Tongue (tissue), 2 donors: ENCODE measurements around the gene GTF2I. TPM values are rescaled to one million over a fixed set of nuclear protein-coding genes. Genes with fewer than 3 reads are reported as not detected.
"Not testable (repeated sequence)": the region's sequence is repeated elsewhere in the genome, so short reads cannot be mapped to it uniquely, and the experiment has no call there.

Source experiments
- DNase-seq: peaks from one replicate; pipeline ENCODE4 v3.0.0-alpha.2; 2015
- total RNA-seq: library from RNA; depleted of rRNA; stranded (reverse); fragments of >200 nt; gene quantifications from one replicate; pipeline ENCODE4 v1.2.3, GENCODE V29; 2014

Gene GTF2I
- total RNA-seq, 1 donor from 2014 or later: 167 TPM

- peak; percentile 99 for DNase-seq
Measured at GRCh38 chr7:74656837-74657691, 454 bp upstream of the GTF2I start.

- DNase-seq: peak; percentile 97
Measured at GRCh38 chr7:74658178-74659004, 873 bp downstream of the GTF2I start.

GRCh38 chr7:74660202-74660601 is 2.7 kb downstream of the GTF2I start:
- DNase-seq: not testable (repeated sequence)

GRCh38 chr7:74661836-74662794 is 4.6 kb downstream of the GTF2I start:
- DNase-seq: not testable (repeated sequence)

- DNase-seq: no peak
Measured at GRCh38 chr7:74665296-74665938, 7.9 kb downstream of the GTF2I start.

GRCh38 chr7:74667013-74667412 is 9.5 kb downstream of the GTF2I start:
- DNase-seq: not testable (repeated sequence)

- DNase-seq: not testable (repeated sequence)
Measured at GRCh38 chr7:74667520-74667919, 10.0 kb downstream of the GTF2I start.

GRCh38 chr7:74671602-74672001 is 14.1 kb downstream of the GTF2I start:
- DNase-seq: no peak

GRCh38 chr7:74672343-74672915 is 14.9 kb downstream of the GTF2I start:
- no peak for DNase-seq

GRCh38 chr7:74674166-74674565 is 16.6 kb downstream of the GTF2I start:
- DNase-seq: no peak

- DNase-seq: no peak
Measured at GRCh38 chr7:74682829-74683228, 25.3 kb downstream of the GTF2I start.

GRCh38 chr7:74683799-74684198 is 26.3 kb downstream of the GTF2I start:
- no peak for DNase-seq

- no peak for DNase-seq
Measured at GRCh38 chr7:74684473-74684872, 27.0 kb downstream of the GTF2I start.

GRCh38 chr7:74684921-74685320 is 27.4 kb downstream of the GTF2I start:
- DNase-seq: no peak

- no peak for DNase-seq
Measured at GRCh38 chr7:74690474-74690873, 33.0 kb downstream of the GTF2I start.

- DNase-seq: not testable (repeated sequence)
Measured at GRCh38 chr7:74704419-74704818, 46.9 kb downstream of the GTF2I start.

GRCh38 chr7:74707238-74707637 is 49.7 kb downstream of the GTF2I start:
- no peak for DNase-seq

- no peak for DNase-seq
Measured at GRCh38 chr7:74708569-74709275, 51.2 kb downstream of the GTF2I start.

GRCh38 chr7:74709880-74710671 is 52.6 kb downstream of the GTF2I start:
- no peak for DNase-seq

- no peak for DNase-seq
Measured at GRCh38 chr7:74713567-74713966, 56.0 kb downstream of the GTF2I start.
